Neural progenitor cell (in vitro differentiated cells): ENCODE measurements around the gene CRIP3.

ENCODE experiments used
- CTCF ChIP-seq: fragments of 200-600 bp; sonication (generic); IDR thresholded peaks from 2 replicates; pipeline ENCODE4 v1.5.1; 2017; ENCODE audit warnings: antibody characterized with exemption, mild to moderate bottlenecking
- EZH2 ChIP-seq: fragments of 200-600 bp; sonication (generic); IDR thresholded peaks from 2 replicates; pipeline ENCODE4 v1.6.1; 2017; ENCODE audit warnings: antibody characterized with exemption, mild to moderate bottlenecking, moderate library complexity

- TF ChIP-seq CTCF (no peak), EZH2 (no peak)
Measured at GRCh38 chr6:43294536-43294935, 14.1 kb downstream of the CRIP3 start.
